GM12891 (cell line): ENCODE measurements around the gene NKX1-2.
A peak's percentile ranks its signal among the peaks of the same experiment; 100 is the strongest.

Experiments used
- DNase-seq: peaks from one replicate; pipeline ENCODE4 v3.0.0; 2011; ENCODE audit warnings: low spot score; ENCODE audit not compliant: insufficient read length
- FAIRE-seq: peaks from 2 replicates; lab custom pipeline; 2011; peaks lifted over from hg19 to GRCh38; lab: Jason Lieb, UNC
- PAX5 ChIP-seq: IDR thresholded peaks from 2 replicates; pipeline ENCODE4 v1.6.1; 2011; ENCODE audit warnings: low read length, moderate library complexity, mild to moderate bottlenecking; ENCODE audit not compliant: insufficient read depth, severe bottlenecking
- POLR2A ChIP-seq: IDR thresholded peaks from 2 replicates; pipeline ENCODE4 v1.6.1; 2011; ENCODE audit warnings: low read depth, low read length, control low read depth
- POLR2AphosphoS5 ChIP-seq: IDR thresholded peaks from 2 replicates; pipeline ENCODE4 v1.6.1; 2011; ENCODE audit warnings: low read depth, low read length, control low read depth
- POU2F2 ChIP-seq: IDR thresholded peaks from 2 replicates; pipeline ENCODE4 v1.6.1; 2011; ENCODE audit warnings: low read depth, mild to moderate bottlenecking, control low read depth, low read length, moderate library complexity
- SPI1 ChIP-seq: IDR thresholded peaks from 2 replicates; pipeline ENCODE4 v1.6.1; 2011; ENCODE audit warnings: low read depth, low read length, control low read depth
- TAF1 ChIP-seq: IDR thresholded peaks from 2 replicates; pipeline ENCODE4 v1.6.1; 2011; ENCODE audit warnings: low read depth, low read length, control low read depth

NKX1-2 gene

DNA sequence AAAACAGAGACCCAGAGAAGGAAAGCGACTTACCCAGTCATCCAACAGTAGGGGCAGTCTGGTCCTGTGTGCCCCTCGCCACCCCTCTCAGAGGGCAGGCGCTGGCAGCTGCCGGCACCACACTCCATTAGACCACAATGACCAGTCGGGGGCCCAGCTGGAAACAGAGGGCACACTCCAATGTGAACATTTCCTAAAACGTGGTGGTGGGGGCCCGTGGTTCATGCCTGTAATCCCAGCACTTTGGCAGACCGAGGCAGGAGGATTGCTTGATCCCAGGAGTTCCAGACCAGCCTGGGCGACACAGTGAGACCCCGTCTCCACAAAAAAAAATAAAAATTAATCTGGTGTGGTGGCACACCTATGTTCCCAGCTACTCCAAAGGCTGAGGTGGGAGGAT lies 30.2 kb downstream of the NKX1-2 start:
- DNase-seq (no peak), FAIRE-seq (no peak)
- TF ChIP-seq POLR2AphosphoS5 = no peak
- TF ChIP-seq POLR2A = no peak
- no peak for TF ChIP-seq POU2F2
- TF ChIP-seq TAF1 = no peak
- TF ChIP-seq SPI1 = no peak
- TF ChIP-seq PAX5 = no peak

DNA sequence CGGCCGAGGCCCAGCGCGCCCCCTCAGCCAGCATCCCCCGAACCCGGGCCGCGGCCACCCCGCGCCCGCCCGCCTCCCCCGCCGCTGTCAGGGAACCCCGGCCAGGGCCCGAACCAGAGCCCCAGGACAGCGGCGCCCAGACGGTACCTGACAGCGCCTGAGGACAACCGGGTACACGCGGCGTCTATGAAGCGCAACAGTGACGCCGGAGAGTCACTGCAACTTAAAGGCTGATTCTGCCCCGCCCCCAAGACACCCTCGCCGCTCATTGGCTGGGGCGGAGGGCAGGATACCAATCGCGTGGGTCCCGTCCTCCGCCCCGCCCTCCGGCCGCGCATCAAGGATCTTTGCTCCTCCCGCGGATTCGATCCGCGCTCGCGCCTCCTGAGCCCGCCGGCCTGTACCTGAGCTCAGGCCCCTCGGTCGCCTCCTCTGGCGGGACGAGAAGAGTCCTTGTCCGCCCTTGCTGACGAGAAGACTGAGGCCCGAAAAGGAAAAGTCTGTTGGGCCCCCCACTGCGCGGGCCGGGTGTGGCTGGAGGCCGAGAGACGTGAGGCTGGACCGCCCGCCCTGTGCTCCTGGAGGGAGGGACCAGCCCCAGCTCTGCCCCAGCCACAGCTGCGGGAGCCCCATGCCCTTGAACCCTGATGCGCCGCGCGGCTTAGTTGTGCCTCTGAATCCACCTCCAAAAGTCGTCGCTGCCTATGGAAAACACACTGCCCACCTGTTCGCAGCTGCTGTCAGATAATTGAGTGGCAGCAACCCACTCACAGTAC lies 30.9 kb downstream of the NKX1-2 start, which contains the start of gene OAT:
OAT (minus strand) TSS at position 198 of the 776 bp plus-strand sequence. CDS start 6,752 bp downstream, outside the sequence.
- FAIRE-seq = peak; percentile 92
- peak; percentile 96 for DNase-seq
- TF ChIP-seq TAF1 (no peak), SPI1 (no peak), POLR2A (0 out of 2 replicates have a peak, but pooled peaks have one; percentile 26), POLR2AphosphoS5 (no peak), POU2F2 (no peak), PAX5 (no peak)

DNA sequence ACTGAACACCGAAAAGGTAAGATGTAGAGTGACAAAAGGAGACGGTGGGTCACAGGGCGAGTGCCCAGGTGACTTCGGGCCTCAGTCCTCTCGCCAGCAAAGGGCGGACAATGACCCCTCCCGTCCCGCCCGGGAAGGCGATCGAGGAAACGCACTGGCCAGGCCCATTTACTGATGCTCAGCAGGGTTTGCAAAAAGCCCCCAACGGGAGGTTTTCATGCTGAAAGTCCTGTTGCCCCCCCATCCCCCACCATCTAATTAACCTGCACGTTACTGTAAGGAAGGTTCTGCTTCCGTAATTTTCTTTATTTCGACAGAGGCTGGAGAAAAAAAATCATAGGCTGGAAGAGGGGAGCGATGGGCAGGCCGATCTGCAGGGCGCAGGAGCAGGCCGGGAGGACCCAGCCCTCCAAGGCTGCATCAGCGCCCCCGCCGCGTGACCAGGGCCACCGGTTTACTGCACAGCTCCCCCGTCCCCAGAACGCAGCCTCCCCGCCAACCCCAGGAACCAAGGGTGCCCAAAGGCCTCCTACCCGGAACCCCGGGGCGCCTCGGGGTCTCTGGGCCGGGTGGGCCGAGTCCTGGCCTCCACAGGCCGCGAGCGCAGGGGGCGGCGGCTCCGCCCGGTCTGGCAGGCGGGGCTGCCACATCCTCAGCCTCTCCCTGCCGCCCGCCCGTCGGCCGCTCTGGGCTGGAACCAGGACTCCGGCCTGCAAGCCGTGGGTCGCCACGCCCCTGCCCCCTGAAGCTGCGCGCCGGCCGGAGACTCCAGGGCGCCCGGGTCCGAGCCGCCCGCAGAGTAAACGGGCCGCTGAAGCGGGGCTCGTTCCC lies 31.7 kb downstream of the NKX1-2 start:
- peak; percentile 39 for DNase-seq
- no peak for TF ChIP-seq TAF1
- no peak for TF ChIP-seq POLR2AphosphoS5
- TF ChIP-seq POU2F2 = no peak
- no peak for TF ChIP-seq SPI1
- TF ChIP-seq PAX5 = no peak
- no peak for TF ChIP-seq POLR2A
- no peak for FAIRE-seq

DNA sequence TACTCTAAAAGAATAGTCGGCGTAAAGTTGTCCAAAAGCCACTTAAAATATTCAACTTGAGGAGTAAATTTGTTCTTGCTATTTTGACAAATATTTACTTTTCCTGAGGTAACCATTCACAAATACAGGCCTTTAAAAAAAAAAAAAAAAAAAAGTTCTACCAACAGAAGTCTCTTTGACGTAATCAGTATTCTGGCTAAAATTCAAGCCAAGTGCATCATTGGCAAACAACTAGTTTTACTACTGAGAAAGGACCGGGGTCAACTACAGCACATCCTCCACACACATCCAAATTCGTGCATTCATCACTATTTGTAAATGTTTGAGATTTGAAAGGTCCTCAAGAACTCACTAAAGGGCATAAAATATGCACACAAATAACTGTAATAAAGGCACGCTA lies 33.1 kb downstream of the NKX1-2 start:
- no peak for DNase-seq
- TF ChIP-seq SPI1 (no peak), PAX5 (no peak), POLR2A (no peak), POLR2AphosphoS5 (no peak)
- FAIRE-seq = no peak

DNA sequence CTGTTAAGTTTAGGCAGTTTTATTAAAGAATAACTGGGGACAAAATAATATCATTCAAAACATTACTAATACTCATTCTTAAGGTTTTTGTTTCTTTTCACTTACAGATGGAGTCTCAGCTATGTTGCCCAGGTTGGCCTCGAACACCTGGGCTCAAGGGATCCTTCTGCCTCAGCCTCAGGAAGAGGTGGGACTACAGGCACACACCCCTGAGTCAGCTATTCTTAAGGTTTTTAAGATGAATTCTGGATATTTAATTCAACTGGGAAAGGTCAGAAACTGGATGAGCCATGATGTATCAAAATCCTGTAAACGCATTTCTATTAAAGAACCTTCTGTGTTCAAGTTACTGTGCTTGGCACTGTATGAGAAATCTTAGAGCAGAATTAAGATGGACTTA lies 34.6 kb downstream of the NKX1-2 start:
- no peak for DNase-seq
- FAIRE-seq = no peak
- TF ChIP-seq POU2F2 (no peak), PAX5 (no peak), POLR2AphosphoS5 (no peak), TAF1 (no peak), SPI1 (no peak), POLR2A (no peak)

DNA sequence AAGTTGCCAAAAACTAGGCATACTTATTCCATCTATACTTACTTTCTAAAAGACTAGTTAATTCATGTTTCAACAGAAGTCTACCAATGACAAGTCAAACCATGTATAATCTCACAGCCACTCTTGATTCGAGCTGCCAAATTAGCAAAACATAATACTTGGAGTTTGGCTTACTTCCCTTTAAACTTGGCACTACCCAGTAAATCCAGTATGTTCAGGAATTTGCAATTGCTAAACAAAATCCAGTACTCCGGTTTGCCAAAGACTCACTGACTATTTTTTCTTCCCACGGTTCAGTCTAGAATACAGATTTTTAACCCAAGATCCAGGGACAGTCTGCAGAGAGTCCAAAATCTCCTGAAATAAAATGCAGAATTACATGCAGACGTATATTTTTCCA lies 35.8 kb downstream of the NKX1-2 start:
- DNase-seq = no peak
- TF ChIP-seq TAF1 (no peak), POU2F2 (no peak), POLR2AphosphoS5 (no peak), SPI1 (no peak), PAX5 (no peak)
- no peak for FAIRE-seq

DNA sequence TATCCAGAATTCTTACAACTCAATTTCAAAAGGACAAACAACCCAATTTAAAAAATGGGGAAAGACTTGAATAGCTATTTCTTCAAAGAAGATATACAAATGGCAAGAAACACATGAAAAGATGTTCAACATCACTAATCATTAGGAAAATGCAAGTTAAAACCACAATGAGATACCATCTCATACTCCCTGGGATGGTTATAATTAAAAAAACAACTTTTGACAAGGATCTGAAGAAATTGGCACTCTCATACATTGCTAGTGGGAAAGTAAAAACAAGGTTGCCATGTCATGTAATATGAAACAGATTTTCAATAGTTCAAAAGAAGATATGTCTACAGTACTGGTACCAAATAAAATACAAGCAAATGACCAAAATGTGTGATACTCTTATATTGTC lies 40.1 kb downstream of the NKX1-2 start:
- no peak for DNase-seq
- FAIRE-seq = no peak
- TF ChIP-seq POLR2AphosphoS5 = no peak
- no peak for TF ChIP-seq PAX5
- TF ChIP-seq SPI1 = no peak
- TF ChIP-seq TAF1 = no peak
- no peak for TF ChIP-seq POU2F2
- no peak for TF ChIP-seq POLR2A

DNA sequence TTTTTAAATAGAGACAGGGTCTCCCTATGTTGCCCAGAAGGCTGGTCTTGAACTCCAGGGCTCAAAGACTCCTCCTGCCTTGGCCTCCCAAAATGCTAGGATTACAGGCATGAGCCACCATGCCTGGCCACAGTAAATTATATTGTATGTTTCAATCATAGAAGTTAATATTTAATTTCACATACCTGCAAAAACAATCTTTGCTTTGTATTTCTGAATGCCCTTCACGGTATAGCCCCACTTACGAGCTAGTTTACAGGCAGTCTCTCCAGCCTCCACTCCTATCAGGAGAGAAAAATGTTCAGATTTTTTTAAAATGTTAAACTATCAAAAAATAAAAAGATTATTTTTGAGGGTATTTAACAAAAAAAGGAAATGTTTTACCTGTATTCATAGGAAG lies 41.5 kb downstream of the NKX1-2 start:
- FAIRE-seq = no peak
- no peak for DNase-seq
- TF ChIP-seq POU2F2 = no peak
- TF ChIP-seq TAF1 = no peak
- TF ChIP-seq POLR2AphosphoS5 = no peak
- TF ChIP-seq PAX5 = no peak
- TF ChIP-seq POLR2A = no peak
- TF ChIP-seq SPI1 = no peak

DNA sequence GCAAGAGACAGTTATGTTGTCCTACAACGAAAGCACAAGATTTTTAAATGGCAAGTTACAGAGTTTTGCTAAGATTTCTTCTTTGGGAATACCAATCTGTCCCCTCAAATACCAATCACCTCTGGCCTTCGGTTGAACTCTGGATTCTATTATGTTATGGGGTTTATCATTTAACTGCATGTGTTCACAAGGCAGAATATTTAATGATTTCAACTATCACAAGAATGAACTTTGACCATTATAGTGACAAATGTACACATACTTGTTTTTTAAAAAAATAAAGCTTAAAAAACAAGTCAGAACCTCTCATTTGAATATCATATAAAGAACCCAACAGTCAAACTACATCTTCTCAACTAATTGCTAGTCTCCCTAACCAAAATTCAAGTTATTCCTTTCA lies 42.4 kb downstream of the NKX1-2 start:
- no peak for DNase-seq
- TF ChIP-seq POU2F2 = no peak
- FAIRE-seq = no peak

DNA sequence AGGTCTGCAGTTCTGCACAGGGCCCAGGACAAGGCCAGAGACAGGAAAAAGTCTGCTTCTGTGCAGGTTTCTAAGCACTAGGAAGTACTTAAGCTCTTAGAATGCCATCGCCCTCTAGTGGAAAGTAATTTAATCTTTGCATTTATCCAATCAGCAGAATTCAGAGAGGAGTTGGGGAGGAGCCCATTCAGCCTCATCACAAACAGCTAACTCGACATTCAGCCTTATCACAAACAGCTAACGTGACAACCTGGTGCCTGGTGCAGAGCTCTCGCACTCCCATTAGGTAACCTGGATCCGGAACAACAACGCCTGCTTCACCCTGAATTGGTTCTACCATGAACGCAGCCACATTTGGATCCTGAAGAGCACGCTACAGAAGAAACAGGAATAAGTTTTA lies 46.3 kb downstream of the NKX1-2 start:
- peak; percentile 88 for FAIRE-seq
- DNase-seq = peak; percentile 54
- TF ChIP-seq POLR2AphosphoS5 (no peak), PAX5 (no peak), POLR2A (no peak), SPI1 (no peak), TAF1 (no peak)
